Measurements from ENCODE around the gene SLC49A3. TPM values are rescaled to one million over a fixed set of nuclear protein-coding genes. Genes with fewer than 3 reads are reported as not detected.
"Not testable (repeated sequence)": the region's sequence is repeated elsewhere in the genome, so short reads cannot be mapped to it uniquely, and the experiment has no call there.

SLC49A3 gene
- total and polyA plus RNA-seq, 2 experiments from 2014 or later = 1.3 to 3.7 TPM

- peaks cover 45% of the 10 kb centered on the region for H3K36me3 Mint-ChIP-seq (ENCODE audit: low read depth)
- no peak overlapping the region for H3K4me3 ChIP-seq
- no peaks in the 10 kb centered on the region for H3K27me3 ChIP-seq (ENCODE audit: insufficient read depth)
- H3K79me2 ChIP-seq (replicated peaks; ENCODE audit: insufficient read depth) = peaks cover 20% of the 10 kb centered on the region
- H3K27ac Mint-ChIP-seq = no peak overlapping the region
- peaks cover 18% of the 10 kb centered on the region for H3K36me3 ChIP-seq (ENCODE audit: insufficient read depth)
- H3K4me2 ChIP-seq = no peak overlapping the region
- H3K9me2 ChIP-seq (ENCODE audit: insufficient read depth) = no peaks in the 10 kb centered on the region
- no peak overlapping the region for H3K27ac ChIP-seq (ENCODE audit: low read depth)
- H4K20me1 ChIP-seq (replicated peaks; ENCODE audit: insufficient read depth) = peaks cover 13% of the 10 kb centered on the region
- H3K4me3 Mint-ChIP-seq = no peak overlapping the region
- H3F3A ChIP-seq (replicated peaks; ENCODE audit: low read depth) = peaks cover 6% of the 10 kb centered on the region; the same call in 1 of the 2 replicates
- ATAC-seq = no peak
- TF ChIP-seq ZNF462 (CRISPR knock-in tag; IDR thresholded peaks at IDR 0.05) (no peak), NANOG (IDR thresholded peaks at IDR 0.05; ENCODE audit: borderline replicate concordance) (no peak), CTCF (conservative IDR thresholded peaks at IDR 0.05; ENCODE audit: low read depth in 2 of 2) (no peak), EZH2phosphoT487 (IDR thresholded peaks at IDR 0.05; ENCODE audit: unreplicated experiment) (no peak), ZNF331 (CRISPR knock-in tag; IDR thresholded peaks at IDR 0.05; ENCODE audit: low read depth) (no peak), REST (IDR thresholded peaks at IDR 0.05; ENCODE audit: unreplicated experiment) (no peak), CREB1 (CRISPR knock-in tag; IDR thresholded peaks at IDR 0.05; ENCODE audit: low read depth) (no peak), ZNF114 (CRISPR knock-in tag; IDR thresholded peaks at IDR 0.05) (no peak), EZH2 (IDR thresholded peaks at IDR 0.05; ENCODE audit: low read depth, unreplicated experiment) (no peak), JUNB (IDR thresholded peaks at IDR 0.05; ENCODE audit: unreplicated experiment) (no peak), STAT1 (IDR thresholded peaks at IDR 0.05; ENCODE audit: unreplicated experiment) (no peak)
- H3K4me1 ChIP-seq (ENCODE audit: insufficient read depth) = no peaks in the 10 kb centered on the region
- H3K9me3 Mint-ChIP-seq = no peaks in the 10 kb centered on the region
- no peaks in the 10 kb centered on the region for H3K4me1 Mint-ChIP-seq
- H3K27me3 Mint-ChIP-seq (ENCODE audit: insufficient read depth, low read depth, poor library complexity) = peaks cover 7% of the 10 kb centered on the region
- no peak overlapping the region for H2AFZ ChIP-seq
- DNase-seq (ENCODE audit: low spot score) = no peak
Observed at GRCh38 chr4:732486-732885, 43.5 kb upstream of the SLC49A3 start.

GRCh38 chr4:731954-732353 lies 43.0 kb upstream of the SLC49A3 start:
- peak; percentile 36 for DNase-seq (ENCODE audit: low spot score)
- not testable (repeated sequence) for H3K4me2 ChIP-seq; H3K27ac Mint-ChIP-seq; ATAC-seq; H3K4me3 ChIP-seq; H3K27ac ChIP-seq (ENCODE audit: low read depth); H3K4me1 Mint-ChIP-seq; H3K9me2 ChIP-seq (ENCODE audit: insufficient read depth); H3K9me3 Mint-ChIP-seq; H3K4me1 ChIP-seq (ENCODE audit: insufficient read depth); H3K27me3 ChIP-seq (ENCODE audit: insufficient read depth); H3F3A ChIP-seq (replicated peaks; ENCODE audit: low read depth); H3K4me3 Mint-ChIP-seq; H2AFZ ChIP-seq; H3K27me3 Mint-ChIP-seq (ENCODE audit: insufficient read depth, low read depth, poor library complexity)
- H3K36me3 Mint-ChIP-seq (ENCODE audit: low read depth) = peaks cover 44% of the 10 kb centered on the region
- peaks cover 18% of the 10 kb centered on the region for H3K36me3 ChIP-seq (ENCODE audit: insufficient read depth)
- peaks cover 26% of the 10 kb centered on the region for H3K79me2 ChIP-seq (replicated peaks; ENCODE audit: insufficient read depth)
- H4K20me1 ChIP-seq (replicated peaks; ENCODE audit: insufficient read depth) = peaks cover 16% of the 10 kb centered on the region
